ENCODE measurements around the gene NHLRC2. TPM values are rescaled to one million over a fixed set of nuclear protein-coding genes. Genes with fewer than 3 reads are reported as not detected.
A peak's percentile ranks its signal among the peaks of the same experiment; 100 is the strongest.
"Not testable (repeated sequence)": the region's sequence is repeated elsewhere in the genome, so short reads cannot be mapped to it uniquely, and the experiment has no call there.

The NHLRC2 gene, protein sequence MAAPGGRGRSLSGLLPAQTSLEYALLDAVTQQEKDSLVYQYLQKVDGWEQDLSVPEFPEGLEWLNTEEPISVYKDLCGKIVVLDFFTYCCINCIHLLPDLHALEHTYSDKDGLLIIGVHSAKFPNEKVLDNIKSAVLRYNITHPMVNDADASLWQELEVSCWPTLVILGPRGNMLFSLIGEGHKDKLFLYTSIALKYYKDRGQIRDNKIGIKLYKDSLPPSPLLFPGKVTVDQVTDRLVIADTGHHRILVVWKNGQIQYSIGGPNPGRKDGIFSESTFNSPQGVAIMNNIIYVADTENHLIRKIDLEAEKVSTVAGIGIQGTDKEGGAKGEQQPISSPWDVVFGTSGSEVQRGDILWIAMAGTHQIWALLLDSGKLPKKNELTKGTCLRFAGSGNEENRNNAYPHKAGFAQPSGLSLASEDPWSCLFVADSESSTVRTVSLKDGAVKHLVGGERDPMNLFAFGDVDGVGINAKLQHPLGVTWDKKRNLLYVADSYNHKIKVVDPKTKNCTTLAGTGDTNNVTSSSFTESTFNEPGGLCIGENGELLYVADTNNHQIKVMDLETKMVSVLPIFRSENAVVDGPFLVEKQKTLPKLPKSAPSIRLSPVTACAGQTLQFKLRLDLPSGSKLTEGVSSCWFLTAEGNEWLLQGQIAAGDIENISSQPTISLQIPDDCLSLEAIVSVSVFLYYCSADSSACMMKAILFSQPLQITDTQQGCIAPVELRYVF
- total RNA-seq (10 to 100 TPM; 34.7 to 71.1 (median 50.9) TPM), polyA plus RNA-seq (1 to 10 TPM; 3.4 to 4.9 (median 4.2) TPM)
- long read RNA-seq, donor 1, full-length matches to known transcripts: 2 of 2 reads
- long read RNA-seq, donor 1, partial matches to known transcripts: 0 of 2 reads
- long read RNA-seq, donor 1, other reads (novel, unspliced or antisense): 0 of 2 reads
- long read RNA-seq, donor 2: 0 reads

DNA sequence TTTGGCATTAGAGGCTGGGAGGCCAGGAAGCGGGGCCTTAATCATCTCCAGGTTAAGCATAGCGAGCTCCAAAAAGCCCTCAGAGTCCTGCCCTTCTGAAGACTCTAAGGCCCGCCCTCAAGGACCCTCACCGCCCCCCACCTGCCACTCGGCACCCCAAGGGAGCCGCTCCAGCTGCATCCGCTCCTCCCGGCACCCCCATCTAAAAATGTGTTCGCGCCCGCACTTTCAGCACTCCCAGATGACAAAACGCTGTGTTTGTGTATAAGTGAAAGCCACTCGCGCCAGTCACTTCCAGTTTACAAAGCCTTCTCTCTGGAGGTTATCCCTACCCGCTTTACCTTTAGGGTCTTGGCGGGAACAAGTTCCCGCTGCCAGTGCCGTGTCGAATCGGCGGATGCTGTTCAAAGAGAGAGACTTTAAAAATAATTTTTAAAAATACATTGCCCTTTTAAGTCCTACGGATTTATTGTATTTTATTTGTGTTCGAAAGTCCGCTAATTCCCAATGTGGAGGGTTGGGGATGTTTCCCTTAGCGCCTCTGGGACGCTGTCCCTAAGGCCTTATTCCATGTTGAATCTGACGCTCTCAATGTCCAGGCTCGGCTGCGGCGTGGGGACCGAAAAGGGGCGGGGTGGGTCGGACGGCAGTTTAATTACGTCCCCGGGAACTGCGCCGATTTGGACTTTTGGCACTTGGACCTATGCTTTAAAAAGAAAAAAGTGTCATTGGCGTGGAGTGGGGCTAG, at the start of gene NHLRC2, which contains the start of gene DCLRE1A:
Gene NHLRC2, plus strand, starts transcription at position 649 of the 748 bp plus-strand sequence. CDS start 212 bp downstream, outside the sequence.
Gene DCLRE1A, minus strand, starts transcription at position 70 of the 748 bp plus-strand sequence. CDS start 900 bp downstream, outside the sequence.
- H3K4me1 ChIP-seq: peaks cover 34 to 77% (median 67%) of the 10 kb centered on the region in 6 donors
- H3K27ac ChIP-seq: peak within 1 kb of the TSS; percentile 82 to 97 (median 95)
- peaks cover 0 to 18% (median 4%) of the 10 kb centered on the region in 6 donors for H3K36me3 ChIP-seq
- 0% methylated on average over 38 to 39 of the region's 39 CpGs for WGBS, 5 donors
- DNase-seq: peak; percentile 93
- TF ChIP-seq, protein P1, sequence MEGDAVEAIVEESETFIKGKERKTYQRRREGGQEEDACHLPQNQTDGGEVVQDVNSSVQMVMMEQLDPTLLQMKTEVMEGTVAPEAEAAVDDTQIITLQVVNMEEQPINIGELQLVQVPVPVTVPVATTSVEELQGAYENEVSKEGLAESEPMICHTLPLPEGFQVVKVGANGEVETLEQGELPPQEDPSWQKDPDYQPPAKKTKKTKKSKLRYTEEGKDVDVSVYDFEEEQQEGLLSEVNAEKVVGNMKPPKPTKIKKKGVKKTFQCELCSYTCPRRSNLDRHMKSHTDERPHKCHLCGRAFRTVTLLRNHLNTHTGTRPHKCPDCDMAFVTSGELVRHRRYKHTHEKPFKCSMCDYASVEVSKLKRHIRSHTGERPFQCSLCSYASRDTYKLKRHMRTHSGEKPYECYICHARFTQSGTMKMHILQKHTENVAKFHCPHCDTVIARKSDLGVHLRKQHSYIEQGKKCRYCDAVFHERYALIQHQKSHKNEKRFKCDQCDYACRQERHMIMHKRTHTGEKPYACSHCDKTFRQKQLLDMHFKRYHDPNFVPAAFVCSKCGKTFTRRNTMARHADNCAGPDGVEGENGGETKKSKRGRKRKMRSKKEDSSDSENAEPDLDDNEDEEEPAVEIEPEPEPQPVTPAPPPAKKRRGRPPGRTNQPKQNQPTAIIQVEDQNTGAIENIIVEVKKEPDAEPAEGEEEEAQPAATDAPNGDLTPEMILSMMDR (IDR thresholded peaks at IDR 0.05 in 8 of 11, conservative IDR thresholded peaks at IDR 0.05 in 3 of 11): peak in 1 of 11 experiments; percentile 6
- TF ChIP-seq POLR2A (IDR thresholded peaks at IDR 0.05) (peak in 1 of 3 donors; percentile 1), POLR2AphosphoS5 (IDR thresholded peaks at IDR 0.05) (peak; percentile 29 to 56 (median 52))
- intact Hi-C loops (cut with DNase I; ENCODE audit: low total_unique reads): no loop called here
- no peaks in the 10 kb centered on the region for H3K27me3 ChIP-seq (replicated peaks in 1 of 7)
- no peaks in the 10 kb centered on the region for H3K9me3 ChIP-seq
- H3K4me3 ChIP-seq: peak within 1 kb of the TSS; percentile 61 to 93 (median 89)

DNA sequence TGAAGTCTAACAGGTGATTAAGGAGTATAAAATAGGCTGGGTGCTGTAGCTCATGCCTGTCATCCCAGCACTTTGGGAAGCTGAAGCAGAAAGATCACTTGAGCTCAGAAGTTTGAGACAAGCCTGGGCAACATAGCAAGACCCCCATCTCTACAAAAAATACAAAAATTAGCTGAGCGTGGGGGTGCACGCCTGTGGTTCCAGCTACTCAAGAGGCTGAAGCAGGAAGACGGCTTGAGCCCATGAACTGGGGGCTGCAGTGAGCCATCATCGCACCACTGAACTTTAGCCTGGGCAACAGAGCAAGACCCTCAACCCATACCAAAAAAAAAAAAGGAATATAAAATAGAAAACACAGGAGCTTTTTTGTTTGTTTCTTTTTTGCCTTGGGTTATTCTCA, 48.0 kb upstream of the NHLRC2 start:
- intact Hi-C loops (cut with DNase I; ENCODE audit: low total_unique reads): no loop called here
- TF ChIP-seq POLR2A (IDR thresholded peaks at IDR 0.05) (no peak), POLR2AphosphoS5 (IDR thresholded peaks at IDR 0.05) (no peak)
- TF ChIP-seq, protein P1 (IDR thresholded peaks at IDR 0.05 in 8 of 11, conservative IDR thresholded peaks at IDR 0.05 in 3 of 11): no peak
- Histone ChIP-seq H3K36me3 (no peaks in the 10 kb centered on the region), H3K4me1 (peaks cover 0 to 5% (median 1%) of the 10 kb centered on the region in 6 donors), H3K9me3 (no peaks in the 10 kb centered on the region), H3K4me3 (no peak overlapping the region), H3K27me3 (replicated peaks in 1 of 7) (peaks cover 0 to 10% (median 0%) of the 10 kb centered on the region in 7 donors), H3K27ac (no peak overlapping the region)
- 93 to 99% (median 96%) methylated on average over 4 of the region's 4 CpGs for WGBS, 5 donors
- DNase-seq: no peak

DNA sequence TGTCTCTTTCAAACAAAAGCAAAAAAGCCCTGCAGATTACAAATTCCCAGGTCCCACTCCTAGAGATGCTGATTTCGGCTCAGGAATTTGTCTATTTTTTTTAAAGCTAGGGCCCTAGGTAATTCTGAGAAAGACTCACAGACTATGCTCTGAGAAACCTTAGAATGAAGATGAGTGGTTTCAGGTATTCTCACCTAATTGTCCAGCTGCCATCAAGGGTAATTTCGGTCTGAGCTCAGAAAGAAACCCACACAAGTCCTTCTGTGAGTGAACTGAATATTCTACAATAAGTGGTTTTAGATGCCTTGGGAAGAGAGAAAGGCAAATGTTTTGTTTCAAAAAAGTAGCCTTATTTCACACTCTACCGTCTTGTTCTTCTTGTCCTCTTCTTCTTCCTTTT, 46.3 kb upstream of the NHLRC2 start:
- DNase-seq: no peak
- Histone ChIP-seq H3K27me3 (replicated peaks in 1 of 7) (peaks cover 0 to 10% (median 0%) of the 10 kb centered on the region in 7 donors), H3K27ac (no peak overlapping the region), H3K36me3 (no peaks in the 10 kb centered on the region), H3K4me1 (peaks cover 0 to 2% (median under 1%) of the 10 kb centered on the region in 6 donors), H3K4me3 (no peak overlapping the region), H3K9me3 (no peaks in the 10 kb centered on the region)
- 73 to 88% (median 77%) methylated on average over 3 of the region's 3 CpGs for WGBS, 5 donors
- TF ChIP-seq, protein P1 (IDR thresholded peaks at IDR 0.05 in 8 of 11, conservative IDR thresholded peaks at IDR 0.05 in 3 of 11): no peak
- no peak for TF ChIP-seq POLR2AphosphoS5 (IDR thresholded peaks at IDR 0.05)
- no peak for TF ChIP-seq POLR2A (IDR thresholded peaks at IDR 0.05)
- intact Hi-C loops (cut with DNase I; ENCODE audit: low total_unique reads): no loop called here

DNA sequence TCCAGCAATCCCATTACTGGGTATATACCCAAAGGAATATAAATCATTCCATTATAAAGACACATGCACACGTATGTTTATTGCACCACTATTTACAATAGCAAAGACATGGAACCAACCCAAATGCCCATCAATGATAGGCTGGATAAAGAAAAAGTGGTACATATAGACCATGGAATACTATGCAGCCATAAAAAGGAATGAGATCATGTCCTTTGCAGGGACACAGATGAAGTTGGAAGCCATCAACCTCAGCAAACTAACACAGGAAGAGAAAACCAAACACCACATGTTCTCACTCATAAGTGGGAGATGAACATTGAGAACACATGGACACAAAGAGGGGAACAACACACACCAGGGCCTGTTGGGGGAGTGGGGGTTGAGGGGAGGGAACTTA, 39.8 kb upstream of the NHLRC2 start:
- intact Hi-C loops (cut with DNase I; ENCODE audit: low total_unique reads); H3K36me3 ChIP-seq; H3K9me3 ChIP-seq; H3K4me3 ChIP-seq; DNase-seq; H3K27me3 ChIP-seq (replicated peaks in 1 of 7); H3K27ac ChIP-seq; H3K4me1 ChIP-seq: not testable (repeated sequence)
- 90 to 100% (median 94%) methylated on average over 1 of the region's 1 CpG for WGBS, 5 donors
